ENCODE results near the gene IGSF1. TPM values are rescaled to one million over a fixed set of nuclear protein-coding genes. Genes with fewer than 3 reads are reported as not detected.

The IGSF1 gene
- total RNA-seq, 3 donors from 2014 or later = 0.96 to 15.1 (median 7.5) TPM

- TF ChIP-seq POLR2AphosphoS5 (IDR thresholded peaks at IDR 0.05) (no peak), CTCF (IDR thresholded peaks at IDR 0.05) (no peak), POLR2A (IDR thresholded peaks at IDR 0.05) (no peak)
- Histone ChIP-seq H3K9me3 (no peaks in the 10 kb centered on the region), H3K27ac (no peak overlapping the region), H3K4me3 (no peak overlapping the region), H3K27me3 (peaks cover 0 to 33% of the 10 kb centered on the region in 2 donors), H3K36me3 (no peaks in the 10 kb centered on the region), H3K4me1 (no peaks in the 10 kb centered on the region)
- intact Hi-C loops (cut with DNase I; ENCODE audit: low total_unique reads) = no loop called here
- DNase-seq (ENCODE audit: low spot score in 2 of 2) = no peak
These were observed 33.5 kb upstream of the IGSF1 start for GRCh38 chrX:131322651-131323050.

- intact Hi-C loops (cut with DNase I; ENCODE audit: low total_unique reads) = no loop called here
These were observed 28.2 kb upstream of the IGSF1 start for GRCh38 chrX:131317326-131317725.

GRCh38 chrX:131316260-131316659 is 27.2 kb upstream of the IGSF1 start:
- TF ChIP-seq CTCF (IDR thresholded peaks at IDR 0.05) = no peak
- no peak for TF ChIP-seq POLR2A (IDR thresholded peaks at IDR 0.05)
- Histone ChIP-seq H3K9me3 (no peaks in the 10 kb centered on the region), H3K27ac (no peak overlapping the region), H3K36me3 (no peaks in the 10 kb centered on the region), H3K27me3 (peaks cover 0 to 33% of the 10 kb centered on the region in 2 donors), H3K4me3 (no peak overlapping the region), H3K4me1 (no peaks in the 10 kb centered on the region)
- DNase-seq (ENCODE audit: low spot score in 2 of 2) = no peak
- intact Hi-C loops (cut with DNase I; ENCODE audit: low total_unique reads) = no loop called here

More at GRCh38 chrX:131317326-131317725, 28.2 kb upstream of the IGSF1 start:
- Histone ChIP-seq H3K27me3 (peaks cover 0 to 35% of the 10 kb centered on the region in 2 donors), H3K9me3 (no peaks in the 10 kb centered on the region), H3K4me1 (no peaks in the 10 kb centered on the region), H3K27ac (no peak overlapping the region), H3K36me3 (no peaks in the 10 kb centered on the region), H3K4me3 (no peak overlapping the region)
- TF ChIP-seq POLR2A (IDR thresholded peaks at IDR 0.05) (no peak), POLR2AphosphoS5 (IDR thresholded peaks at IDR 0.05) (no peak), CTCF (IDR thresholded peaks at IDR 0.05) (no peak)
- no peak for DNase-seq (ENCODE audit: low spot score in 2 of 2)

GRCh38 chrX:131308980-131309379 is 19.9 kb upstream of the IGSF1 start:
- H3K9me3 ChIP-seq = no peaks in the 10 kb centered on the region
- H3K36me3 ChIP-seq = no peaks in the 10 kb centered on the region
- H3K4me3 ChIP-seq = no peak overlapping the region
- TF ChIP-seq CTCF (IDR thresholded peaks at IDR 0.05) (no peak), POLR2A (IDR thresholded peaks at IDR 0.05) (no peak), POLR2AphosphoS5 (IDR thresholded peaks at IDR 0.05) (no peak)
- peaks cover 0 to 25% of the 10 kb centered on the region in 2 donors for H3K27me3 ChIP-seq
- no peaks in the 10 kb centered on the region for H3K4me1 ChIP-seq
- DNase-seq (ENCODE audit: low spot score in 2 of 2) = no peak
- no peak overlapping the region for H3K27ac ChIP-seq
- intact Hi-C loops (cut with DNase I; ENCODE audit: low total_unique reads) = no loop called here

GRCh38 chrX:131306601-131307000 is 17.5 kb upstream of the IGSF1 start:
- no peaks in the 10 kb centered on the region for H3K4me1 ChIP-seq
- TF ChIP-seq POLR2A (IDR thresholded peaks at IDR 0.05) = no peak
- no peak for TF ChIP-seq POLR2AphosphoS5 (IDR thresholded peaks at IDR 0.05)
- no peak for TF ChIP-seq CTCF (IDR thresholded peaks at IDR 0.05)

More at GRCh38 chrX:131306601-131307000, 17.5 kb upstream of the IGSF1 start:
- DNase-seq (ENCODE audit: low spot score in 2 of 2) = no peak
- H3K36me3 ChIP-seq = no peaks in the 10 kb centered on the region
- peaks cover 0 to 36% of the 10 kb centered on the region in 2 donors for H3K27me3 ChIP-seq
- H3K4me3 ChIP-seq = no peak overlapping the region
- H3K27ac ChIP-seq = no peak overlapping the region
- intact Hi-C loops (cut with DNase I; ENCODE audit: low total_unique reads) = no loop called here
- H3K9me3 ChIP-seq = no peaks in the 10 kb centered on the region
